ENCODE data around the gene PDE6B. TPM values are rescaled to one million over a fixed set of nuclear protein-coding genes. Genes with fewer than 3 reads are reported as not detected.
A peak's percentile ranks its signal among the peaks of the same experiment; 100 is the strongest.
"Not testable (repeated sequence)": the region's sequence is repeated elsewhere in the genome, so short reads cannot be mapped to it uniquely, and the experiment has no call there.

The PDE6B gene
- total and polyA plus RNA-seq, 3 experiments from 2014 or later, result 9.3 to 21.5 (median 10.1) TPM

GRCh38 chr4:703336-704197, 78.2 kb downstream of the PDE6B start:
- no peaks in the 10 kb centered on the region for H3K27me3 ChIP-seq (ENCODE audit: insufficient read depth, low read length, poor library complexity, severe bottlenecking)
- CTCF ChIA-PET, result no interaction called here
- H3K27me3 Mint-ChIP-seq, result no peaks in the 10 kb centered on the region
- no peaks in the 10 kb centered on the region for H3K9me3 Mint-ChIP-seq
- H3K4me1 Mint-ChIP-seq, result peaks cover 6 to 30% (median 13%) of the 10 kb centered on the region in 3 donors
- POLR2A ChIA-PET, result no interaction called here
- H3K27ac ChIP-seq (ENCODE audit: low read depth, low read length), result no peak overlapping the region
- H3K36me3 ChIP-seq (ENCODE audit: insufficient read depth, low read length), result no peaks in the 10 kb centered on the region
- no peak overlapping the region for H3K4me3 ChIP-seq (ENCODE audit: low read length)
- no peak for DNase-seq
- H3K27ac Mint-ChIP-seq, result no peak overlapping the region
- H3K4me1 ChIP-seq (ENCODE audit: insufficient read depth, low read length), result peaks cover 13% of the 10 kb centered on the region
- H3K36me3 Mint-ChIP-seq, result peaks cover 0 to 3% (median 0%) of the 10 kb centered on the region in 3 donors
- no peaks in the 10 kb centered on the region for H3K9me3 ChIP-seq (ENCODE audit: low read length)
- no peak overlapping the region for H3K4me3 Mint-ChIP-seq

DNA sequence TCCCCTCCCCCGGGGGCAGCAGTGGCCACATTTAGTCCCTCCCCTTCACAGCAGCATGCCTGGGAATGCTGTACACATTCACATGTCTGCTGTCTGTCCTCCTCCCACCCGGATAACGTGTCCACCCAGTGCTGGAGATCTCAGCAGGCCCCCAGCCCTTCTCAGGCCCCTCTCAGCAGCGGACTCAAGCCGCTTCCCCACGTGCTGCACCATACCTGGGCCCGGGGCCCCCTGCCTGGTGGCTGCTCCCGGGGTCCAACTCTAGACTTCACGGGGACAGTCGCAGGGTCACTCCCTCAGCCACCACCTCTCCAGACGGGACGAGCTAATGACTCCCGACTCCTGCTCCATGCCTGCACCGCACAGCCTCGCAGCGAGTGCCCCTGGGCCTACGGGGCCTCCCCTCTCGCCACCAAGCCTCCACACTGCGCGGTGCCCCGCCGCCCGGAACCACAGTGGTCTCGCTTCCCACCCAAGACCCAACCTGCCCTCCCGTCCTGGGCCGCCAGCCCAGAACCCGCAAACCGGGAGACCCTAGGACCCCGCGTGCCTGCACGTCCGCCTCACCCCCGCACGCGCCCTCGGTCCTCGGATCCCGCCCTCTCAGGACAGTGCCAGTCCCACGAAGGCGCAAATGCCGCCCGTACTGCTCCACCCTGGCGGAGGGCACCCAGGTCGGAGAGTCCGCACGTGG, 79.0 kb downstream of the PDE6B start:
- POLR2A ChIA-PET, result no interaction called here
- Histone ChIP-seq H3K27me3 (ENCODE audit: insufficient read depth, low read length, poor library complexity, severe bottlenecking) (no peaks in the 10 kb centered on the region), H3K4me1 (ENCODE audit: insufficient read depth, low read length) (peaks cover 13% of the 10 kb centered on the region), H3K9me3 (ENCODE audit: low read length) (no peaks in the 10 kb centered on the region), H3K27ac (ENCODE audit: low read depth, low read length) (no peak overlapping the region), H3K4me3 (ENCODE audit: low read length) (no peak overlapping the region), H3K36me3 (ENCODE audit: insufficient read depth, low read length) (no peaks in the 10 kb centered on the region)
- CTCF ChIA-PET, result no interaction called here
- H3K4me3 Mint-ChIP-seq, result peak overlapping the region in 4 of 7 donors; percentile 24 to 63 (median 38)
- no peaks in the 10 kb centered on the region for H3K9me3 Mint-ChIP-seq
- H3K4me1 Mint-ChIP-seq, result peaks cover 11 to 32% (median 19%) of the 10 kb centered on the region in 3 donors
- peaks cover 0 to 3% (median 0%) of the 10 kb centered on the region in 3 donors for H3K36me3 Mint-ChIP-seq
- no peak for DNase-seq
- no peaks in the 10 kb centered on the region for H3K27me3 Mint-ChIP-seq
- H3K27ac Mint-ChIP-seq, result no peak overlapping the region

- H3K4me3 Mint-ChIP-seq, result peak overlapping the region in 6 of 7 donors; percentile 78 to 88 (median 84)
- peaks cover 0 to 4% (median 0%) of the 10 kb centered on the region in 3 donors for H3K36me3 Mint-ChIP-seq
- no peaks in the 10 kb centered on the region for H3K9me3 Mint-ChIP-seq
- DNase-seq, result no peak
- peaks cover 14 to 34% (median 21%) of the 10 kb centered on the region in 3 donors for H3K4me1 Mint-ChIP-seq
- H3K4me3 ChIP-seq (ENCODE audit: low read length), result peak overlapping the region; percentile 45
- H3K27me3 Mint-ChIP-seq, result no peaks in the 10 kb centered on the region
- POLR2A ChIA-PET, result no interaction called here
- peak overlapping the region; percentile 19 for H3K27ac ChIP-seq (ENCODE audit: low read depth, low read length)
- CTCF ChIA-PET, result no interaction called here
- H3K9me3 ChIP-seq (ENCODE audit: low read length), result no peaks in the 10 kb centered on the region
- H3K27ac Mint-ChIP-seq, result peak overlapping the region in 3 of 8 donors; percentile 68 to 93 (median 79)
- H3K27me3 ChIP-seq (ENCODE audit: insufficient read depth, low read length, poor library complexity, severe bottlenecking), result no peaks in the 10 kb centered on the region
- H3K4me1 ChIP-seq (ENCODE audit: insufficient read depth, low read length), result peaks cover 13% of the 10 kb centered on the region
- H3K36me3 ChIP-seq (ENCODE audit: insufficient read depth, low read length), result no peaks in the 10 kb centered on the region
These were observed 79.6 kb downstream of the PDE6B start for GRCh38 chr4:704971-705277.

- Mint-ChIP-seq H3K4me3 (peak within 1 kb of the TSS; percentile 78 to 90 (median 84)), H3K9me3 (no peaks in the 10 kb centered on the region), H3K27me3 (no peaks in the 10 kb centered on the region), H3K36me3 (peaks cover 0 to 4% (median 0%) of the 10 kb centered on the region in 3 donors), H3K27ac (peak within 1 kb of the TSS; percentile 15 to 93 (median 80)), H3K4me1 (peaks cover 17 to 34% (median 21%) of the 10 kb centered on the region in 3 donors)
- Histone ChIP-seq H3K4me3 (ENCODE audit: low read length) (peak within 1 kb of the TSS; percentile 76), H3K27ac (ENCODE audit: low read depth, low read length) (peak within 1 kb of the TSS; percentile 93), H3K27me3 (ENCODE audit: insufficient read depth, low read length, poor library complexity, severe bottlenecking) (no peaks in the 10 kb centered on the region), H3K36me3 (ENCODE audit: insufficient read depth, low read length) (no peaks in the 10 kb centered on the region), H3K9me3 (ENCODE audit: low read length) (no peaks in the 10 kb centered on the region), H3K4me1 (ENCODE audit: insufficient read depth, low read length) (peaks cover 13% of the 10 kb centered on the region)
- CTCF ChIA-PET, result no interaction called here
- DNase-seq, result peak; percentile 91 to 97 (median 95)
- POLR2A ChIA-PET, result no interaction called here
These were observed 80.1 kb downstream of the PDE6B start, which contains the start of gene PCGF3 for GRCh38 chr4:705278-706082. Gene PCGF3, plus strand, starts transcription at chr4:705832. Its CDS starts 27,849 bp downstream, at chr4:733681.

GRCh38 chr4:706083-706633, 80.8 kb downstream of the PDE6B start:
- H3K9me3 ChIP-seq (ENCODE audit: low read length); H3K27me3 Mint-ChIP-seq; POLR2A ChIA-PET: not testable (repeated sequence)

GRCh38 chr4:706834-707598, 81.6 kb downstream of the PDE6B start:
- H3K27me3 Mint-ChIP-seq, result no peaks in the 10 kb centered on the region
- H3K4me3 Mint-ChIP-seq, result peak overlapping the region in 1 of 7 donors; percentile 15
- peaks cover 21 to 42% (median 27%) of the 10 kb centered on the region in 3 donors for H3K4me1 Mint-ChIP-seq
- H3K4me3 ChIP-seq (ENCODE audit: low read length), result no peak overlapping the region
- H3K27ac ChIP-seq (ENCODE audit: low read depth, low read length), result peak overlapping the region; percentile 93
- H3K4me1 ChIP-seq (ENCODE audit: insufficient read depth, low read length), result peaks cover 13% of the 10 kb centered on the region
- H3K9me3 Mint-ChIP-seq, result no peaks in the 10 kb centered on the region
- DNase-seq, result peak in 1 of 5 donors; percentile 46
- POLR2A ChIA-PET, result no interaction called here
- H3K27ac Mint-ChIP-seq, result no peak overlapping the region
- H3K9me3 ChIP-seq (ENCODE audit: low read length), result no peaks in the 10 kb centered on the region
- no peaks in the 10 kb centered on the region for H3K36me3 ChIP-seq (ENCODE audit: insufficient read depth, low read length)
- peaks cover 0 to 5% (median 0%) of the 10 kb centered on the region in 3 donors for H3K36me3 Mint-ChIP-seq
- no peaks in the 10 kb centered on the region for H3K27me3 ChIP-seq (ENCODE audit: insufficient read depth, low read length, poor library complexity, severe bottlenecking)
- CTCF ChIA-PET, result no interaction called here

More at GRCh38 chr4:706083-706633, 80.8 kb downstream of the PDE6B start:
- DNase-seq; CTCF ChIA-PET; H3K36me3 ChIP-seq (ENCODE audit: insufficient read depth, low read length); H3K36me3 Mint-ChIP-seq; H3K9me3 Mint-ChIP-seq; H3K27me3 ChIP-seq (ENCODE audit: insufficient read depth, low read length, poor library complexity, severe bottlenecking); H3K27ac Mint-ChIP-seq: not testable (repeated sequence)
- peaks cover 21 to 40% (median 26%) of the 10 kb centered on the region in 3 donors for H3K4me1 Mint-ChIP-seq
- H3K27ac ChIP-seq (ENCODE audit: low read depth, low read length), result peak overlapping the region; percentile 93
- H3K4me3 ChIP-seq (ENCODE audit: low read length), result peak overlapping the region; percentile 76
- H3K4me3 Mint-ChIP-seq, result peak overlapping the region in 2 of 7 donors; percentile 41 to 61
- peaks cover 13% of the 10 kb centered on the region for H3K4me1 ChIP-seq (ENCODE audit: insufficient read depth, low read length)

GRCh38 chr4:707929-708630, 82.7 kb downstream of the PDE6B start:
- Histone ChIP-seq H3K4me3 (ENCODE audit: low read length) (no peak overlapping the region), H3K9me3 (ENCODE audit: low read length) (no peaks in the 10 kb centered on the region), H3K27me3 (ENCODE audit: insufficient read depth, low read length, poor library complexity, severe bottlenecking) (no peaks in the 10 kb centered on the region), H3K4me1 (ENCODE audit: insufficient read depth, low read length) (peaks cover 13% of the 10 kb centered on the region), H3K27ac (ENCODE audit: low read depth, low read length) (no peak overlapping the region), H3K36me3 (ENCODE audit: insufficient read depth, low read length) (no peaks in the 10 kb centered on the region)
- H3K9me3 Mint-ChIP-seq, result no peaks in the 10 kb centered on the region
- peak overlapping the region in 5 of 7 donors; percentile 41 to 78 (median 56) for H3K4me3 Mint-ChIP-seq
- CTCF ChIA-PET, result no interaction called here
- no peaks in the 10 kb centered on the region for H3K27me3 Mint-ChIP-seq
- POLR2A ChIA-PET, result no interaction called here
- H3K27ac Mint-ChIP-seq, result peak overlapping the region in 2 of 8 donors; percentile 22 to 26
- DNase-seq, result no peak
- peaks cover 21 to 47% (median 36%) of the 10 kb centered on the region in 3 donors for H3K4me1 Mint-ChIP-seq
- peaks cover 0 to 5% (median 0%) of the 10 kb centered on the region in 3 donors for H3K36me3 Mint-ChIP-seq

Measured in CD8-positive, alpha-beta memory T cell (primary cell).